Measurements from ENCODE around the gene SDCCAG8. TPM values are rescaled to one million over a fixed set of nuclear protein-coding genes. Genes with fewer than 3 reads are reported as not detected.

Gene SDCCAG8
- 35.7 to 48.3 TPM (median 46.6 TPM) in 5 replicates for total RNA-seq (2022; extraction: Qiagen RNA extraction)

DNA sequence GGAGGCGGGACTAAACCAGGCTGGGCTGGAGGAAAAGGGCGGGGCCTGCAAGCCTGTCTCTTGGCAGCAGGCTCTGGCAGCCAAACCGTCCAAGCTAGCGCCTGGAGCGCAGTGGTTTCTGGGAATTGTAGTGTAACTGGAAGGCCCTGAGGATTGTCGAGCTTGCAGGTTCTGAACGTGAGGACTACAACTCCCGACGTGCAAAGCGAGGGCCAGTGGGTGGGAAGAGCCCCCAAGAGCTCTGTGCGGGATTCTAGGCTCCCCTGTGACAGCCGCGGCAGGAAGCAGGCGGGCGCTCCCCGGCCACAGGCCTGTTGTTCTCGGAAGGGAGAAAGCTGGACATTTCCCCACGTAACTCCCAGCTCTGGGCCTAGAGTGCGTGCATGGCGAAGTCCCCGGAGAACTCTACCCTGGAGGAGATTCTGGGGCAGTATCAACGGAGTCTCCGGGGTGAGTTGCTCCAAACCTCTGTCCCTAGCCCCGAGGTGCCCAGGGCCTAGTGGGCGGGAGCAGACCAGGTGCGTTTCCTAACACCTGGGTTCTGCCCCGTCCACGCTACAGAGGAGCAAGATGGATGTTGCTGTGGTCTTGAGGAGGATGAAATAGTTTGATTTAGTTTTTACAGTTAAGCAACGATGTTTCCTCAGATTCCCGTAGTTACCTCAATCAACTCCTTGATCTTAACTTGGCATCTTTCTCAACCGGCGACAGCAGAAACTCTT is at the start of gene SDCCAG8:
Gene SDCCAG8, plus strand, starts transcription at position 251 of the 722 bp plus-strand sequence. Its CDS starts 133 bp downstream, at position 384.

GRCh38 chr1:243254927-243255790 is 682 bp upstream of the SDCCAG8 start, which contains the start of gene CEP170:
TSS of gene CEP170 (minus strand) at chr1:243255281. CDS start at chr1:243225280, 30,001 bp downstream.

Other genes with a start within 250 kb of the SDCCAG8 start
- gene CEP170, start 760 bp upstream of the SDCCAG8 start, total RNA-seq (2022; extraction: Qiagen RNA extraction) = 24.0 to 37.9 TPM (median 27.7 TPM) in 5 replicates